ENCODE results near the gene RPS8.
"Not testable (repeated sequence)": the region's sequence is repeated elsewhere in the genome, so short reads cannot be mapped to it uniquely, and the experiment has no call there.

The RPS8 gene

GRCh38 chr1:44775078-44775929, at the start of gene RPS8:
Gene RPS8, plus strand, starts transcription at chr1:44775540. Its CDS starts 57 bp downstream, at chr1:44775597.
- peak; percentile 75 to 83 for DNase-seq

GRCh38 chr1:44730741-44731512, 44.4 kb upstream of the RPS8 start, which contains the start of gene RNU5D-1:
Gene RNU5D-1, minus strand, starts transcription at chr1:44731170.
- DNase-seq = peak; percentile 82 to 94

GRCh38 chr1:44733365-44733764, 42.0 kb upstream of the RPS8 start:
- no peak for DNase-seq

- DNase-seq = no peak
Observed at GRCh38 chr1:44733784-44734183, 41.6 kb upstream of the RPS8 start.

GRCh38 chr1:44735992-44736391, 39.3 kb upstream of the RPS8 start:
- no peak for DNase-seq

GRCh38 chr1:44738953-44739306, 36.4 kb upstream of the RPS8 start:
- not testable (repeated sequence) for DNase-seq

- peak; percentile 79 to 94 for DNase-seq
Observed at GRCh38 chr1:44739307-44740178, 35.8 kb upstream of the RPS8 start, which contains the start of gene KIF2C. Gene KIF2C, plus strand, starts transcription at chr1:44739837. Its CDS starts 96 bp downstream, at chr1:44739933.

GRCh38 chr1:44740179-44740617, 35.1 kb upstream of the RPS8 start:
- no peak for DNase-seq

GRCh38 chr1:44743211-44743610, 32.1 kb upstream of the RPS8 start:
- no peak for DNase-seq

GRCh38 chr1:44747878-44748277, 27.5 kb upstream of the RPS8 start:
- no peak for DNase-seq

GRCh38 chr1:44757420-44757819, 17.9 kb upstream of the RPS8 start:
- no peak for DNase-seq

GRCh38 chr1:44759077-44759476, 16.3 kb upstream of the RPS8 start:
- no peak for DNase-seq

- no peak for DNase-seq
Observed at GRCh38 chr1:44760876-44761275, 14.5 kb upstream of the RPS8 start.

- not testable (repeated sequence) for DNase-seq
Observed at GRCh38 chr1:44766421-44766820, 8.9 kb upstream of the RPS8 start.

- no peak for DNase-seq
Observed at GRCh38 chr1:44775930-44776729, 790 bp downstream of the RPS8 start.

- no peak for DNase-seq
Observed at GRCh38 chr1:44776730-44777068, 1.4 kb downstream of the RPS8 start.

- no peak for DNase-seq
Observed at GRCh38 chr1:44777547-44777946, 2.2 kb downstream of the RPS8 start.

GRCh38 chr1:44777969-44778635, 2.8 kb downstream of the RPS8 start:
- no peak for DNase-seq

- no peak for DNase-seq
Observed at GRCh38 chr1:44778705-44779576, 3.6 kb downstream of the RPS8 start.

GRCh38 chr1:44780583-44781121, 5.3 kb downstream of the RPS8 start:
- DNase-seq = no peak
